Activated T-helper 2 cell treated with anti-CD3 and anti-CD28 coated beads, Interferon-gamma antibody, Interleukin-2, Interleukin-4, amounts not matched to agents 10 μg/mL and 5 μg/mL and 100 μg/mL, durations not matched to agents 14 hours and 24 hours and 36 hours (primary cell): ENCODE data around the gene PHACTR1. TPM values are rescaled to one million over a fixed set of nuclear protein-coding genes. Genes with fewer than 3 reads are reported as not detected.

ENCODE experiments used
- DNase-seq: peaks from one replicate; pipeline ENCODE4 v3.0.0; 2021; ENCODE audit warnings: low spot score
- H3K27ac Mint-ChIP-seq: one replicate; pipeline ENCODE4 v1.8.0; 2021; ENCODE audit warnings: mixed read lengths
- H3K27me3 Mint-ChIP-seq: one replicate; pipeline ENCODE4 v1.8.0; 2021; ENCODE audit warnings: low read depth, mixed read lengths
- H3K36me3 Mint-ChIP-seq: one replicate; pipeline ENCODE4 v1.8.0; 2021; ENCODE audit warnings: low read depth, mixed read lengths
- H3K4me1 Mint-ChIP-seq: one replicate; pipeline ENCODE4 v1.8.0; 2021; ENCODE audit warnings: low read depth, mixed read lengths
- H3K4me3 Mint-ChIP-seq: one replicate; pipeline ENCODE4 v1.8.0; 2021; ENCODE audit warnings: low read depth, mild to moderate bottlenecking, moderate library complexity, mixed read lengths
- H3K9me3 Mint-ChIP-seq: one replicate; pipeline ENCODE4 v1.8.0; 2021; ENCODE audit warnings: mixed read lengths
- intact Hi-C: fragments of 100-400 bp; cut with micrococcal nuclease; formaldehyde crosslinking; loops from one replicate; pipeline ENCODE4 v1.15.1; 2023
- total RNA-seq: library from RNA; stranded (reverse); gene quantifications from 2 replicates; pipeline ENCODE4 v1.2.3, GENCODE V29; 2022

Gene PHACTR1
- total RNA-seq, 1 donor from 2014 or later, result 0.11 TPM

DNA sequence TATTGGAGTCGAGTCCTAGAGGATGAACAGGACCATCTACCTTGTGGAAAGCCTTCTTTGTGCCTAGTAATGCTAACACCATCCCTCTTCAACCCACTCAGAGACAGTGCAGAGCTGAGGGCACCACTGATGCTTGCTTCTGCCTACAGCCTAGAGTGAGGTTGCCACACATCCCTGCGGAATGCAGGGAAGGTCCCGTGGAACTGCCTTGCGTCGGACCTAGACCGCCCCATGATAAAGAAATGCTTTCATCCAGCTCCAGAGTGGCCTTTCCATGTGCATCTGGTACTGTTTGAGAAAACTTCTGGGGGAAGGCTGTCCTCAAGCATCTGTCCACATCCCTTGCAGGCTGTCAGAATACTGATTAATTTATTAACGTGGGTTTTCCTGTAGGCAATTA lies 168.4 kb downstream of the PHACTR1 start:
- no peak for DNase-seq
- Mint-ChIP-seq H3K36me3 (no peaks in the 10 kb centered on the region), H3K27me3 (no peaks in the 10 kb centered on the region), H3K9me3 (no peaks in the 10 kb centered on the region), H3K4me1 (no peaks in the 10 kb centered on the region), H3K27ac (no peak overlapping the region), H3K4me3 (no peak overlapping the region)
- intact Hi-C loops, result no loop called here

DNA sequence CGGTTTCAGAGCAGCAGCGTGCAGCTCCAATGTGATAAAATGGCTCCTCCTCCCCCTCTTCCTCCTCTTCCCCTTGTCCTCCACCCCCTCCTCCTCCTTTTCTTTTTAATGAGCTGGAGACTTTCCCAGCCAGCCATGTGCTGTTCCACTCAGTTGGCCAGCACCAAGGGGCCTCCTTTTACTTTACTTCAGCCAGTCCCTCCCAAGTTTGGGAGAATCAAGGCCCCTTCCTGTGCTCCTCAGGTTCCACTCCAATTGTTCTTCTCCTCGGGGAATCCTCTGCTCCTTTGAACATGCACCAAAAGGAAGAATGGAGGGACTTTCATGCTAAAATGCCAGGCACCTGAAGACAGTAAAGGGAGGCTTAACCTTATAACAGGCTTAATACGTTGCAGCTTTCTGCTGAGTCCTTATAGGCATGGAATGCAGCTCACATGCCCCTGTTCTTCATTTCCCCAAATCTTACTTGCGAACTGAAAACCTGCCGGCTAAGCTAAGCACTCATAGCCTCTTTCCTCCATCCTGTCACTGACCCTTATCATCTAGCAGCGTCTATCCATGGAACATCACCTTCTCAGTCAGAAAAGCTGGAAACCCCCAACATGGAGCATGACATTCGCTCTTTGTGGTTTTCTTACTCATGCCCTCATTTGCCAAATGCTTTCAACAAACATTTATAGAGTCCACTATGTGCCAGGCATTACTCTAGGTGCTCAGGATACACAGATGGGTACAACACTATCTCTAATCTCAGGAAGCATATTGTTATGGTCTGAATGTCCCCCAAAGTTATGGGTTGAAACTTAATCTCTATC lies 170.6 kb downstream of the PHACTR1 start:
- no peak overlapping the region for H3K27ac Mint-ChIP-seq
- intact Hi-C loops, result no loop called here
- no peaks in the 10 kb centered on the region for H3K9me3 Mint-ChIP-seq
- no peaks in the 10 kb centered on the region for H3K4me1 Mint-ChIP-seq
- no peaks in the 10 kb centered on the region for H3K36me3 Mint-ChIP-seq
- no peak overlapping the region for H3K4me3 Mint-ChIP-seq
- no peak for DNase-seq
- no peaks in the 10 kb centered on the region for H3K27me3 Mint-ChIP-seq

DNA sequence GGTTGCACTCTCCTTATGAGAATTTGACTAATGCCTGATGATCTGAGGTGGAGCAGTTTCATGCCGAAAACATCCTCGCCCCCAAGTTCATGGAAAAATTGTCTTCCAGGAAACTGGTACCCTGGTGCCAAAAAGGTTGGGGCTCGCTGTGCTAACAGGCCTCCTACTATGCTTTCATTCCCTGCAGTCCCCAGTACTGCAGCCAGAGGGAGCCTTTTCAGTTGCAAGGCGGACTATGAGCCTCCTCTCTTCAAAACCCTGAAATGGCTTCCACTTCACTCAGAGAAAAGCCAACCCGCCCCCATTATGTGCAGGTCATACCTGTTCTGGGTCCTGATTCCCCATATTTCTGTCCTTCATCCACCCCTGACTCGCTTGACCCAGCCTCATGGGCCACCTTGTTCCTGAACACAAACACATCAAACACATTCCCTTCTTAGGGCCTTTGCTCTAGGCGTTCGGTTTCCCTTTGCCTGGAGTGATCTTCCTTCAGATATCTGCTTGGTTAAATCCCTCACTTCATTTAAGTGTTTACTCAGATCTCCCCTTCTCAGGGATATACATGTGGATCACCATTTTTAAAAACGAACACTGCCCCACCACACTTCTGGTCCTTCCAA lies 173.7 kb downstream of the PHACTR1 start:
- Mint-ChIP-seq H3K27me3 (no peaks in the 10 kb centered on the region), H3K9me3 (no peaks in the 10 kb centered on the region), H3K27ac (no peak overlapping the region), H3K4me3 (no peak overlapping the region), H3K36me3 (no peaks in the 10 kb centered on the region), H3K4me1 (no peaks in the 10 kb centered on the region)
- DNase-seq, result no peak
- intact Hi-C loops, result loop anchor here (5.0 to 10.0 kb wide), 2 partner anchors 442 to 1305 kb away; no protein-coding TSS in a partner anchor

DNA sequence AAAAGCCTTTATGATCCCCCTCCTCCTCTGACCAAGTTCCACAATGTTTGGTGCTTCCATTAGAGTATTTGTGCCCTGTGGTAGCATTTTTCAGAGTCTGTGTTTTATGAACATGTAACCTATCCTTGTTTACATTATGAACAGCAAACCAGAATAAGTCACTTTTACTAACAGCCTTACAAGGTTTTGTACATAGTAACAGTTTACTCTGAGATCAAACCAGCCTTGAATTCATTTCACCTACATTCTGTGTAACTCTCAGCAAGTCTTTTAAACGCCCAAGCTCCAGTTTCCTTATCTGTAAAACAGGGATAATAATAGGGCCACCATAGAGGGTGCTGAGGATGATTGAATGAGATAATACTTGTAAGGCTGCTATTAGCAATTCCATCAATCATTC lies 175.0 kb downstream of the PHACTR1 start:
- H3K4me3 Mint-ChIP-seq, result no peak overlapping the region
- no peak for DNase-seq
- H3K9me3 Mint-ChIP-seq, result no peaks in the 10 kb centered on the region
- H3K27ac Mint-ChIP-seq, result no peak overlapping the region
- intact Hi-C loops, result loop anchor here (5.0 to 10.0 kb wide), 2 partner anchors 441 to 1307 kb away; no protein-coding TSS in a partner anchor
- H3K4me1 Mint-ChIP-seq, result no peaks in the 10 kb centered on the region
- no peaks in the 10 kb centered on the region for H3K27me3 Mint-ChIP-seq
- no peaks in the 10 kb centered on the region for H3K36me3 Mint-ChIP-seq

DNA sequence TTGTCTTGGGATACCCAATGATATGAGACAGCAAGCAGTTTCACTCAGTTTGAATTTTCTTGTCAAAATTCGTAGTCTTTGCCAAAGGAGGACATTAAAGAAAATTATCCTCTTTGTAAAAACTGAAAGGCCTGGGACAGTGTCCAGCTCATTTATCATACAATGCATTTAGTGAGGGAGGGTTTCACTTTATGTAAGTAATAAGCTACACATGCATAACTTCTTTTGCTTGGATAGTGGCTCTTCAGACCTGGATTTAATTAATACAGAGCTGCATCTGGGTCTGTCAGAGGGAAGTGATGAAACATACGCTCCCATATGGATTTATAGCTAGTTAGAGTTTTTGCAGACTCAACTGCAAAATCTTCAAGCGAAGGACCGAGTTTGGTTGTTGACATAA lies 175.6 kb downstream of the PHACTR1 start:
- H3K4me1 Mint-ChIP-seq, result no peaks in the 10 kb centered on the region
- DNase-seq, result no peak
- H3K36me3 Mint-ChIP-seq, result no peaks in the 10 kb centered on the region
- intact Hi-C loops, result loop anchor here (5.0 to 10.0 kb wide), 2 partner anchors 440 to 1307 kb away; no protein-coding TSS in a partner anchor
- H3K27me3 Mint-ChIP-seq, result no peaks in the 10 kb centered on the region
- H3K27ac Mint-ChIP-seq, result no peak overlapping the region
- no peak overlapping the region for H3K4me3 Mint-ChIP-seq
- no peaks in the 10 kb centered on the region for H3K9me3 Mint-ChIP-seq

DNA sequence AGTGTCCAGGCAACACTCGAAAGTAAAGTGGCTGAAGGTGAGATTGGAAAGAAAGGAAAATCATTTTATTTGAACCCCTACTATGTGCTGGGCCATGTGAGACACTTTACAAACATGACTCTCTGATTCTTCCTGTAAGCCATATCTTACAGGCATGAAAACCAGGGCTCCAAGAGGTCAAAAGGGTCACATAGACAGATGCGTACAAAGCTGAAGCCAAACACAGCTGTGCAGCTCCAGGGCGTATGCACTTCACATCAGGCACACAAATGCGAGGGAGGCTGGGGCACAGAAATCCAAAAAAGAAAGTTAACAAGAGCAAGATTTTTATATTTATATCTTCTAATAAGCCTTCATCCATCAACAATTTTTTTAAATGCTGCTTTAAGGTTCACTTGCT lies 176.5 kb downstream of the PHACTR1 start:
- intact Hi-C loops, result loop anchor here (5.0 to 10.0 kb wide), 2 partner anchors 439 to 1308 kb away; no protein-coding TSS in a partner anchor

DNA sequence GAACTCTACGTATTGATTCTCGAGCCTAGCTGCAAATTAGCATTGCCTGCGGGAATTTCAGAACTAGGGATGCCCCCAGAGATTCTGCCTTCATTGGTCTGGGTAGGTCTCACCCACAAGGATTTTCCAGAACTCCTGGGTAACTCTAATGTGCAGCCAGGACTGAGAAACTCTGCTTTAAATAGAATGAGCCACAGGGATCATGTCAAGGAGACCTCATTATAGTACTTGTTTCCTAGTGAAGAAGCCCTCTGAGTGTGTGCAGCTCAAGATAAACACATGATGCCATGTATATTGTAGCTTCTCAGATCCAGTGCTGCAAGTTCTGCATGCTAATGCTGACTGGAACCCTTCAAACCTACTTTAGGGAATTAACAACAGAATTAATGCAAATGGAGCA lies 179.2 kb downstream of the PHACTR1 start:
- no peaks in the 10 kb centered on the region for H3K36me3 Mint-ChIP-seq

More for the DNA sequence above, 176.5 kb downstream of the PHACTR1 start:
- Mint-ChIP-seq H3K36me3 (no peaks in the 10 kb centered on the region), H3K27ac (no peak overlapping the region), H3K27me3 (no peaks in the 10 kb centered on the region), H3K4me1 (no peaks in the 10 kb centered on the region), H3K9me3 (no peaks in the 10 kb centered on the region), H3K4me3 (no peak overlapping the region)
- no peak for DNase-seq

DNA sequence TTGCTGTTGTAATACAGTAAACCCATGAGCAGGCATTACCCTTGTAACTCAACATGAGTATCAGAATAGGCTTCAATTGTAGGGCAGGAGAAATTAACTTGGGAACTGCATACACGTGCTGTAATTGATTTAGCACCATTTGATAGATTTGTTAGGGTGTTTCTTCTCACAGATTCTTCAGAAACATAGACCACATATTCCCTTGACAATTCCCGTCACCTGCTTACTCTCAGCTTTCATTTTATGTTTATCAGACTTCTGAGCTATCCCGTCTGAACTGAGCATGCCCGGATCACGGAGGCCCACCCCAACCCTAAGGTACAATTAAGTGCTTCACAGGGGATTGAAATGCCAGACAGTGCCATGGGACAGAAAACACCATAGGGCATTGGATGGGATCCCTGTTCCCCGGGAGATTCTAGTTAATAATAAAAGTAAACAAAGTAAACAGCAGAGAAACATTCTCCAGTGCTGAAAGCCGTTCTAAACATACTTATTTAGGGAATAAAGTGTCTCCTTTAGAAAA lies 179.7 kb downstream of the PHACTR1 start:
- no peaks in the 10 kb centered on the region for H3K27me3 Mint-ChIP-seq
- no peak for DNase-seq
- no peaks in the 10 kb centered on the region for H3K4me1 Mint-ChIP-seq
- no peaks in the 10 kb centered on the region for H3K36me3 Mint-ChIP-seq
- no peaks in the 10 kb centered on the region for H3K9me3 Mint-ChIP-seq
- intact Hi-C loops, result loop anchor here (10.0 kb wide), 1 partner anchor 1311 kb away; no protein-coding TSS in a partner anchor
- no peak overlapping the region for H3K27ac Mint-ChIP-seq
- no peak overlapping the region for H3K4me3 Mint-ChIP-seq

More for the DNA sequence above, 179.2 kb downstream of the PHACTR1 start:
- DNase-seq, result no peak
- intact Hi-C loops, result loop anchor here (2.0 to 10.0 kb wide), 2 partner anchors 257 to 1311 kb away; no protein-coding TSS in a partner anchor
- Mint-ChIP-seq H3K4me3 (no peak overlapping the region), H3K27ac (no peak overlapping the region), H3K27me3 (no peaks in the 10 kb centered on the region), H3K4me1 (no peaks in the 10 kb centered on the region), H3K9me3 (no peaks in the 10 kb centered on the region)

DNA sequence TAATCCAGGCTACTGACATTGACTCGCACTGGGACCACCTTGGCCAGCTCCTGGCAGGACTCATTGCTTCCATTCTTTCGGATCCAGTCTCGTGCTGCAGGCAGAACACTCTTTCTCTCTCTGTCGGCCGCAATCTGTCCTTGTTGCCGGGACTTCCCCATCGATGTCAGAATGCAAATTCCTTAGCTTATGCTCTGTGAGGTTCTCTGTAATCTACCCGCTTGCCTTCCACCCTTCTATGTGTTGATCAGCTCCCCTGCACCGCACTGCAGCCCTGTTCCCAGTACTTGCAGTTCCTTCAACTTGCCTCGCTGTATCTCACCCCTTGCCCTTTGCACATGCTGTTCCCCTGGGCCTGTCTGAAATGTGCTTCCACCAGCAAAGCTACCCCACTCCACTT lies 182.0 kb downstream of the PHACTR1 start:
- H3K27ac Mint-ChIP-seq, result no peak overlapping the region
- no peaks in the 10 kb centered on the region for H3K9me3 Mint-ChIP-seq
- no peaks in the 10 kb centered on the region for H3K36me3 Mint-ChIP-seq
- no peak overlapping the region for H3K4me3 Mint-ChIP-seq
- no peaks in the 10 kb centered on the region for H3K4me1 Mint-ChIP-seq
- H3K27me3 Mint-ChIP-seq, result no peaks in the 10 kb centered on the region
- DNase-seq, result no peak
- intact Hi-C loops, result loop anchor here (10.0 kb wide), 1 partner anchor 1314 kb away; no protein-coding TSS in a partner anchor

DNA sequence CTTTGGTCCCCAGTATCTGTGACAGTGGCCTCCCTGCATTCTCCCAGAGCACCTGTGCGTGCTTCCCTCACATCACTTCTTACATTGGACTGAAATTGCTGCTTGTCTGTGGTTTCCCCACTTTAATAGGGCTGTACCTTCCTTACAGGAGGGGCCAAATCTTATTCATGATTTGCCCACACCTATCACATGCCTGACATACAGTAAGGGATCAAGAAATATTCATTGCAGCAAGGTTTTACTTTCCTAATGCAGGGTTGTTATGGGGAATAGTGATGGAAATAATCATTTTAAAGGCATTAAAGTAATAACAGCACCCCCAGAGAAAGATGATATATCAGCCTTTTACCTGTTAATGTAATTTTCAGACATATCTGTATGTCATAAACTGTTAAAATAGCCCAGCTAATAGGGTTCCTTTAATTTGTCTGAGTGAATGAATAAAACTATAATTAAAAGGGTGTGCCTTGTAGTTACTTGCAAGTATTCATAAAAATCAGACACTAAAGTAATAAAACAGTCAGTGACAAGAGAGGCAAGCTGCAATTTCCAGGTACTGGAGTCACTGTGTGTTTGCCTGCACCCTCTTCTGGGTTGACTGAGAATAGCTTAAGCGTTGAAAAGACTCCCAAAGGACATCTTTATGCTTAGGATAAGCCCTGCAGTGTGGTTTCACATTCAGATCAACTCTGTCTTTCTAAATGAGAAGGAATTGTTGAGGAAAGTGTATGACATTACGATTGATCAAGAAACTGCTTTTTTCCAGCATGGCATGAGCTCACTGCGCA lies 182.7 kb downstream of the PHACTR1 start:
- Mint-ChIP-seq H3K4me1 (no peaks in the 10 kb centered on the region), H3K4me3 (no peak overlapping the region), H3K27ac (no peak overlapping the region), H3K9me3 (no peaks in the 10 kb centered on the region), H3K27me3 (no peaks in the 10 kb centered on the region), H3K36me3 (no peaks in the 10 kb centered on the region)
- intact Hi-C loops, result loop anchor here (10.0 kb wide), 1 partner anchor 1314 kb away; no protein-coding TSS in a partner anchor
- DNase-seq, result no peak

DNA sequence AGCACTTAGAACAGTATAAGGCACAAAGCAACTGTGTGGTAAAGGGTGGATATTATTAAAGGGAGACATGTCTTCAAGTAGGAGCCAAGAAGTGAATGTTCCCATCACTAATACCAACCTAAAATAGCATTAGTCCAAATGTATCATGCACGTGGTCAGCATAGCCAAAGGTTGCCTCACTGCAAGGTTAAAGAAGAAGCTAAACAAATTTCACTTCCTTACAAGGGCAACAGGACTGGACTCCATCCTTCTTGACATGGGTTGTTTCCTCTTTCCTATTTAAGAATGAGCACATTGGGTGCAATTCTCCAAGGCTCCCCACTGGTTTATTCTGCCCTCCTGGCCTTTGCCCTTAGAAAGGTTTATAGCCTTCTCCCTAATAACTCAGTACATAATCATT lies 186.7 kb downstream of the PHACTR1 start:
- DNase-seq, result no peak
- Mint-ChIP-seq H3K36me3 (no peaks in the 10 kb centered on the region), H3K4me3 (no peak overlapping the region), H3K27me3 (peaks cover 3% of the 10 kb centered on the region), H3K27ac (no peak overlapping the region), H3K4me1 (no peaks in the 10 kb centered on the region), H3K9me3 (no peaks in the 10 kb centered on the region)
- intact Hi-C loops, result no loop called here

DNA sequence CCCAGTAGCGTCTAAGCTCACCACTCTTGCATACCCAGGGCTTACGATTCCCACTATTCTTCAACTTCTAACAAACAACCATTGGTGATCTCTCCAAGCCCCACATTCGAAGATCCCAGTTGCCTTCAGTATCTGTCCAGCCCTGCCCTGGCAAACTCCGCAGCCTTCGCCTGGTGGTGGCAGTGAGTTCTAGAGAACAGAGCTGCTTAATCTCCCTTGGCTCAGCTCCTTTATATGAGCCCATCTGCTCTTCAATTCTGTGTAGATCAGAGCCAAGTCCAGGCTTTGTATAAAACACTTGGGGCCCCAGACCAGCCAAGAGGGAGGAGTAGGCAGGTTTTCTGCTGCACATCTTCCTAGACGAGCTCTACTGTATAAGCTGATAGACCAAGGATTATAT lies 193.3 kb downstream of the PHACTR1 start:
- H3K4me1 Mint-ChIP-seq, result no peaks in the 10 kb centered on the region
- no peaks in the 10 kb centered on the region for H3K36me3 Mint-ChIP-seq
- no peak overlapping the region for H3K4me3 Mint-ChIP-seq
- no peaks in the 10 kb centered on the region for H3K9me3 Mint-ChIP-seq
- DNase-seq, result no peak
- intact Hi-C loops, result loop anchor here (5.0 kb wide), 1 partner anchor 417 kb away; the partner anchor contains the start of gene TBC1D7
- H3K27ac Mint-ChIP-seq, result no peak overlapping the region
- H3K27me3 Mint-ChIP-seq, result peaks cover 10% of the 10 kb centered on the region
